Caco-2 (cell line): ENCODE data around the gene ATP2B1. TPM values are rescaled to one million over a fixed set of nuclear protein-coding genes. Genes with fewer than 3 reads are reported as not detected.

Experiments
- BruUV-seq: library from RNA; stranded (reverse); fragments of 400-500 nt; replicated peaks from 2 replicates; lab custom pipeline; 2021; lab: Mats Ljungman, UMichigan
- CTCF ChIA-PET: fragments of 300-600 bp; sonication (Branson Sonifier 250); formaldehyde crosslinking; loops from one replicate; lab custom pipeline; 2022; ENCODE audit warnings: antibody characterized with exemption; lab: Charles Lee
- POLR2A ChIA-PET: fragments of 300-600 bp; sonication (Branson Sonifier 250); formaldehyde crosslinking; loops from one replicate; lab custom pipeline; 2022; ENCODE audit warnings: antibody characterized with exemption; lab: Charles Lee
- DNase-seq, 2 experiments: peaks; one replicate each; pipeline versions ENCODE4 v3.0.0 to v3.0.0-alpha.2; 2020 to 2022
- H3K27me3 ChIP-seq: replicated peaks from 2 replicates; pipeline ENCODE4 v1.6.0; 2011; ENCODE audit warnings: low read length; ENCODE audit not compliant: control insufficient read depth, insufficient read depth
- H3K36me3 ChIP-seq: 2 replicates; pipeline ENCODE4 v1.5.1; 2011; ENCODE audit warnings: low read length; ENCODE audit not compliant: control insufficient read depth, insufficient read depth
- H3K4me1 ChIP-seq: fragments of 250-450 bp; sonication (Bioruptor Pico); 2 replicates; pipeline ENCODE4 v1.5.1; 2020; ENCODE audit warnings: mild to moderate bottlenecking
- H3K4me3 ChIP-seq: 2 replicates; pipeline ENCODE4 v1.5.1; 2011; ENCODE audit warnings: low read depth, mild to moderate bottlenecking, control low read depth, low read length
- H3K9me3 ChIP-seq: fragments of 250-450 bp; sonication (Bioruptor Pico); 2 replicates; pipeline ENCODE4 v1.5.1; 2020; ENCODE audit warnings: mild to moderate bottlenecking, moderate library complexity
- H3K27ac Mint-ChIP-seq: one replicate; pipeline ENCODE4 v1.8.0; 2022; ENCODE audit warnings: mixed read lengths; ENCODE audit not compliant: unreplicated experiment
- H3K27me3 Mint-ChIP-seq: one replicate; pipeline ENCODE4 v1.8.0; 2022; ENCODE audit warnings: mixed read lengths; ENCODE audit not compliant: insufficient read depth, unreplicated experiment
- H3K36me3 Mint-ChIP-seq: one replicate; pipeline ENCODE4 v1.8.0; 2022; ENCODE audit warnings: mild to moderate bottlenecking, mixed read lengths; ENCODE audit not compliant: insufficient read depth, unreplicated experiment
- H3K4me1 Mint-ChIP-seq: one replicate; pipeline ENCODE4 v1.8.0; 2022; ENCODE audit warnings: low read depth, mixed read lengths; ENCODE audit not compliant: unreplicated experiment
- H3K4me3 Mint-ChIP-seq: one replicate; pipeline ENCODE4 v1.8.0; 2022; ENCODE audit warnings: mild to moderate bottlenecking, moderate library complexity, mixed read lengths; ENCODE audit not compliant: unreplicated experiment
- H3K9me3 Mint-ChIP-seq: one replicate; pipeline ENCODE4 v1.8.0; 2022; ENCODE audit warnings: mixed read lengths; ENCODE audit not compliant: unreplicated experiment
- intact Hi-C: fragments of 100-400 bp; cut with micrococcal nuclease; formaldehyde crosslinking; loops from one replicate; pipeline ENCODE4 v1.10.0; 2022; ENCODE audit not compliant: unreplicated experiment
- total RNA-seq: library from RNA; stranded (reverse); gene quantifications from 2 replicates; pipeline ENCODE4 v1.2.3, GENCODE V29; 2022
- TF ChIP-seq, protein P1 (sequence below), 2 experiments: fragments of 200-600 bp in 1 of 2; IDR thresholded peaks; 1 replicate in 1 of 2; 2 replicates in 1 of 2; pipeline versions ENCODE4 v1.5.1 to v1.8.0; 2011 to 2022; ENCODE audit warnings: antibody characterized with exemption in 1 of 2, control low read depth in 1 of 2, inconsistent platforms in 1 of 2, low read depth in 1 of 2, low read length in 1 of 2, mild to moderate bottlenecking in 1 of 2, moderate library complexity in 1 of 2; ENCODE audit not compliant: insufficient read depth in 1 of 2, severe bottlenecking in 1 of 2, unreplicated experiment in 1 of 2

ATP2B1 gene
- total RNA-seq, 1 experiment from 2014 or later, result 107 TPM

- Mint-ChIP-seq H3K9me3 (peaks cover under 1% of the 10 kb centered on the region), H3K4me1 (no peaks in the 10 kb centered on the region), H3K27ac (no peak overlapping the region), H3K36me3 (no peaks in the 10 kb centered on the region), H3K4me3 (no peak overlapping the region), H3K27me3 (no peaks in the 10 kb centered on the region)
- CTCF ChIA-PET, result no interaction called here
- DNase-seq, result no peak
- intact Hi-C loops, result loop anchor here (10.0 kb wide), 3 partner anchors 228 to 1308 kb away; no protein-coding TSS in a partner anchor
- H3K27me3 ChIP-seq, result no peaks in the 10 kb centered on the region
- BruUV-seq, result no TSS peak
- H3K9me3 ChIP-seq, result no peaks in the 10 kb centered on the region
- H3K4me1 ChIP-seq, result peaks cover 4% of the 10 kb centered on the region
- H3K36me3 ChIP-seq, result no peaks in the 10 kb centered on the region
- POLR2A ChIA-PET, result no interaction called here
- TF ChIP-seq, protein P1, sequence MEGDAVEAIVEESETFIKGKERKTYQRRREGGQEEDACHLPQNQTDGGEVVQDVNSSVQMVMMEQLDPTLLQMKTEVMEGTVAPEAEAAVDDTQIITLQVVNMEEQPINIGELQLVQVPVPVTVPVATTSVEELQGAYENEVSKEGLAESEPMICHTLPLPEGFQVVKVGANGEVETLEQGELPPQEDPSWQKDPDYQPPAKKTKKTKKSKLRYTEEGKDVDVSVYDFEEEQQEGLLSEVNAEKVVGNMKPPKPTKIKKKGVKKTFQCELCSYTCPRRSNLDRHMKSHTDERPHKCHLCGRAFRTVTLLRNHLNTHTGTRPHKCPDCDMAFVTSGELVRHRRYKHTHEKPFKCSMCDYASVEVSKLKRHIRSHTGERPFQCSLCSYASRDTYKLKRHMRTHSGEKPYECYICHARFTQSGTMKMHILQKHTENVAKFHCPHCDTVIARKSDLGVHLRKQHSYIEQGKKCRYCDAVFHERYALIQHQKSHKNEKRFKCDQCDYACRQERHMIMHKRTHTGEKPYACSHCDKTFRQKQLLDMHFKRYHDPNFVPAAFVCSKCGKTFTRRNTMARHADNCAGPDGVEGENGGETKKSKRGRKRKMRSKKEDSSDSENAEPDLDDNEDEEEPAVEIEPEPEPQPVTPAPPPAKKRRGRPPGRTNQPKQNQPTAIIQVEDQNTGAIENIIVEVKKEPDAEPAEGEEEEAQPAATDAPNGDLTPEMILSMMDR (IDR thresholded peaks at IDR 0.05; ENCODE audit: insufficient read depth in 1 of 2, low read depth in 1 of 2, low read length in 1 of 2, severe bottlenecking in 1 of 2, unreplicated experiment in 1 of 2), result no peak
- H3K4me3 ChIP-seq, result no peak overlapping the region
Observed at GRCh38 chr12:89547101-89547500, 161.5 kb downstream of the ATP2B1 start.

GRCh38 chr12:89546151-89546550 lies 162.5 kb downstream of the ATP2B1 start:
- Mint-ChIP-seq H3K27me3 (no peaks in the 10 kb centered on the region), H3K4me1 (no peaks in the 10 kb centered on the region), H3K36me3 (no peaks in the 10 kb centered on the region), H3K9me3 (no peaks in the 10 kb centered on the region), H3K4me3 (no peak overlapping the region), H3K27ac (no peak overlapping the region)
- TF ChIP-seq, protein P1 (IDR thresholded peaks at IDR 0.05; ENCODE audit: insufficient read depth in 1 of 2, low read depth in 1 of 2, low read length in 1 of 2, severe bottlenecking in 1 of 2, unreplicated experiment in 1 of 2), result no peak
- Histone ChIP-seq H3K36me3 (no peaks in the 10 kb centered on the region; the same call in 1 of the 2 replicates), H3K27me3 (no peaks in the 10 kb centered on the region), H3K4me3 (no peak overlapping the region), H3K9me3 (no peaks in the 10 kb centered on the region), H3K4me1 (peaks cover 4% of the 10 kb centered on the region)
- ChIA-PET POLR2A (no interaction called here), CTCF (no interaction called here)
- no peak for DNase-seq
- intact Hi-C loops, result loop anchor here (10.0 kb wide), 3 partner anchors 229 to 1309 kb away; no protein-coding TSS in a partner anchor
- BruUV-seq, result no TSS peak

- Histone ChIP-seq H3K27me3 (no peaks in the 10 kb centered on the region), H3K4me3 (no peak overlapping the region), H3K9me3 (no peaks in the 10 kb centered on the region), H3K36me3 (no peaks in the 10 kb centered on the region; the same call in 1 of the 2 replicates), H3K4me1 (peaks cover 15% of the 10 kb centered on the region)
- DNase-seq, result no peak
- peaks cover 8% of the 10 kb centered on the region for H3K4me1 Mint-ChIP-seq
- no peaks in the 10 kb centered on the region for H3K27me3 Mint-ChIP-seq
- no peak overlapping the region for H3K27ac Mint-ChIP-seq
- H3K4me3 Mint-ChIP-seq, result no peak overlapping the region
- ChIA-PET POLR2A (no interaction called here), CTCF (interaction anchor here (1.3 kb wide), 1 partner anchor 165 kb away, joined by 3 read pairs; the partner anchor contains the start of gene ATP2B1)
- no TSS peak for BruUV-seq
- H3K9me3 Mint-ChIP-seq, result no peaks in the 10 kb centered on the region
- intact Hi-C loops, result loop anchor here (5.0 to 10.0 kb wide), 5 partner anchors 103 to 1310 kb away; no protein-coding TSS in a partner anchor
- H3K36me3 Mint-ChIP-seq, result no peaks in the 10 kb centered on the region
- TF ChIP-seq, protein P1 (IDR thresholded peaks at IDR 0.05; ENCODE audit: insufficient read depth in 1 of 2, low read depth in 1 of 2, low read length in 1 of 2, severe bottlenecking in 1 of 2, unreplicated experiment in 1 of 2), result no peak
Observed at GRCh38 chr12:89544681-89545184, 163.9 kb downstream of the ATP2B1 start.
